Liver (tissue), 9 donors: ENCODE measurements around the gene FBXO48. TPM values are rescaled to one million over a fixed set of nuclear protein-coding genes. Genes with fewer than 3 reads are reported as not detected.

Experiments used
- DNase-seq: peaks from one replicate; pipeline ENCODE4 v3.0.0-alpha.2; 2017; ENCODE audit warnings: low spot score
- H3K27ac ChIP-seq, 2 donors: one replicate each; pipeline ENCODE4 v1.7.0; 2013; ENCODE audit warnings: inconsistent platforms in 2 of 2, low read length in 2 of 2, control low read depth in 1 of 2, low read depth in 1 of 2, mild to moderate bottlenecking in 1 of 2
- H3K27me3 ChIP-seq, 4 donors: one replicate each; pipeline versions ENCODE4 v1.6.1 to v1.7.0; 2013; ENCODE audit warnings: low read length in 3 of 4, inconsistent platforms in 1 of 4, mild to moderate bottlenecking in 1 of 4, moderate library complexity in 1 of 4; ENCODE audit not compliant: control insufficient read depth in 4 of 4, insufficient read depth in 4 of 4
- H3K36me3 ChIP-seq, 4 donors: one replicate each; pipeline versions ENCODE4 v1.6.1 to v1.7.0; 2013; ENCODE audit warnings: low read length in 3 of 4, mild to moderate bottlenecking in 3 of 4, low read depth in 1 of 4, moderate library complexity in 1 of 4; ENCODE audit not compliant: control insufficient read depth in 4 of 4, insufficient read depth in 3 of 4
- H3K4me1 ChIP-seq, 4 donors: one replicate each; pipeline versions ENCODE4 v1.6.1 to v1.7.0; 2013; ENCODE audit warnings: low read length in 3 of 4, mild to moderate bottlenecking in 3 of 4, moderate library complexity in 1 of 4; ENCODE audit not compliant: control insufficient read depth in 4 of 4, insufficient read depth in 4 of 4
- H3K4me3 ChIP-seq, 3 donors: one replicate each; pipeline versions ENCODE4 v1.6.1 to v1.7.0; 2013; ENCODE audit warnings: low read length in 3 of 3, control low read depth in 1 of 3, low read depth in 1 of 3, mild to moderate bottlenecking in 1 of 3
- H3K9ac ChIP-seq, 2 donors: one replicate each; pipeline ENCODE4 v1.7.0; 2013; ENCODE audit warnings: low read length in 2 of 2, mild to moderate bottlenecking in 2 of 2, moderate library complexity in 2 of 2, control low read depth in 1 of 2, low read depth in 1 of 2
- H3K9me3 ChIP-seq, 4 donors: one replicate each; pipeline versions ENCODE4 v1.6.1 to v1.7.0; 2013; ENCODE audit warnings: low read length in 3 of 4; ENCODE audit not compliant: control insufficient read depth in 4 of 4
- ATF3 ChIP-seq: IDR thresholded peaks from 2 replicates; pipeline ENCODE4 v1.6.1; 2016; ENCODE audit warnings: antibody characterized with exemption
- EGR1 ChIP-seq, 2 donors: IDR thresholded peaks; 2 replicates each; pipeline ENCODE4 v1.6.1; 2016 to 2018; ENCODE audit warnings: antibody characterized with exemption in 2 of 2, low read depth in 2 of 2
- FOXA1 ChIP-seq: IDR thresholded peaks from 2 replicates; pipeline ENCODE4 v1.6.1; 2016; ENCODE audit warnings: antibody characterized with exemption
- FOXA2 ChIP-seq: IDR thresholded peaks from 2 replicates; pipeline ENCODE4 v1.6.1; 2016; ENCODE audit warnings: antibody characterized with exemption
- HNF4A ChIP-seq, 2 donors: conservative IDR thresholded peaks; 2 replicates each; pipeline ENCODE4 v1.6.1; 2016; ENCODE audit warnings: antibody characterized with exemption in 2 of 2, mild to moderate bottlenecking in 2 of 2
- HNF4G ChIP-seq: IDR thresholded peaks from 2 replicates; pipeline ENCODE4 v1.6.1; 2016; ENCODE audit warnings: antibody characterized with exemption
- JUND ChIP-seq, 2 donors: IDR thresholded peaks; 2 replicates each; pipeline ENCODE4 v1.6.1; 2016; ENCODE audit warnings: antibody characterized with exemption in 2 of 2
- NR2F2 ChIP-seq: IDR thresholded peaks from 2 replicates; pipeline ENCODE4 v1.6.1; 2016; ENCODE audit warnings: antibody characterized with exemption
- RAD21 ChIP-seq, 2 donors: IDR thresholded peaks; 2 replicates each; pipeline ENCODE4 v1.6.1; 2016; ENCODE audit warnings: antibody characterized with exemption in 2 of 2, mild to moderate bottlenecking in 2 of 2
- RXRA ChIP-seq, 2 donors: IDR thresholded peaks; 2 replicates each; pipeline ENCODE4 v1.6.1; 2017 to 2018; ENCODE audit warnings: antibody characterized with exemption in 2 of 2, mild to moderate bottlenecking in 1 of 2
- SP1 ChIP-seq: IDR thresholded peaks from 2 replicates; pipeline ENCODE4 v1.6.1; 2018; ENCODE audit warnings: antibody characterized with exemption, mild to moderate bottlenecking
- TAF1 ChIP-seq: conservative IDR thresholded peaks from 2 replicates; pipeline ENCODE4 v1.6.1; 2016; ENCODE audit warnings: antibody characterized with exemption, mild to moderate bottlenecking
- YY1 ChIP-seq: IDR thresholded peaks from 2 replicates; pipeline ENCODE4 v1.6.1; 2016; ENCODE audit warnings: antibody characterized with exemption, mild to moderate bottlenecking
- ZBTB33 ChIP-seq: IDR thresholded peaks from 2 replicates; pipeline ENCODE4 v1.6.1; 2016; ENCODE audit warnings: antibody characterized with exemption
- WGBS: extraction: QIAGEN DNeasy Blood & Tissue Kit; methylation state at CpG from one replicate; pipeline ENCODE4 v1.1.7; 2013; 5-methylcytosine and 5-hydroxymethylcytosine counted together
- polyA plus RNA-seq, 2 donors: library from polyadenylated mRNA; stranded (reverse) in 1 of 2; unstranded in 1 of 2; fragments of 200-250 nt in 1 of 2; fragments of >200 nt in 1 of 2; fragmentation: Nextera tagmentation in 1 of 2; extraction: Ambion mirVana in 1 of 2; gene quantifications; one replicate each; pipeline versions ENCODE4 v1.2.1 to v1.2.3, GENCODE V29; 2013 to 2015
- total RNA-seq, 2 donors: library from RNA; depleted of rRNA; stranded (reverse); fragments of >200 nt; gene quantifications; one replicate each; pipeline ENCODE4 v1.2.3, GENCODE V29; 2014
- TF ChIP-seq, protein P1 (sequence below): IDR thresholded peaks from 2 replicates; pipeline ENCODE4 v1.6.1; 2016; ENCODE audit warnings: antibody characterized with exemption, mild to moderate bottlenecking
- TF ChIP-seq, protein P2 (sequence below): IDR thresholded peaks from 2 replicates; pipeline ENCODE4 v1.6.1; 2016; ENCODE audit warnings: antibody characterized with exemption
- TF ChIP-seq, protein P3 (sequence below): fragments of 150-350 bp; IDR thresholded peaks from 2 replicates; pipeline ENCODE4 v1.5.1; 2017; ENCODE audit warnings: improper control_type of control experiment, low read depth, low read length; ENCODE audit not compliant: missing input control
- donor health status: healthy.
- donor health status: healthy.
- donor health status: healthy.
- donor health status: healthy.
- donor health status: healthy.

FBXO48 gene
- total and polyA plus RNA-seq, 4 donors, result 0.45 to 1.0 (median 0.75) TPM

DNA sequence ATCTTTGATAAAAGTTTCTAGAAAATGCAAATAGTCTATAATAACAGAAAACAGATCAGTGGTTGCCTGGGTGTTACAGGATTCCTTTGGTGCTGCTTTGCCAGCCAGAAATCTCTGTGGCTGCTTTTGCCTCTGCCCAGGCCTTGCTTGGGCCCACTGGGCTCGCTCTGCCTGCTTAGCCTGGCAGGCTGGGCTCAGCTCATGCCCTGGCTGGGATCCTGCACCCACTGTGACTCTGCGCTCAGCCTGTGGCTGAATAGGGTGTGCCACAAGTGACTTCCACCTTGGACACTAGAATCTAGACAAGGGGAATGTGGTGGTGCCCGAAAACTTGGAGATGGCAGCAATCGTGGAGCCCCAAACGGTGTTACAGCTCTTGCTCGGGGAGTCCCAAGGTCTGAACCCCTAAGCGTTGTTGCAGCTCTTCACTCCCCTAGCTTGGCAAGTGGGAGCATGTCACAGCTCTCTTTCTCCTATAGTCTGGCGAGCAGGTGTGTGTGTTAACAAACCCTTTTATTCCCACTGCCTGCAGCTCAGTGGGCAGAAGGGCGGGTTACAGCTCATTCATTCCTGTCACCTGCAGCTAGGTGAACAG lies 50.9 kb downstream of the FBXO48 start:
- H3K9me3 ChIP-seq, result no peaks in the 10 kb centered on the region
- no peak overlapping the region for H3K4me3 ChIP-seq
- DNase-seq, result no peak
- no peak for TF ChIP-seq HNF4G
- no peak for TF ChIP-seq SP1
- TF ChIP-seq, protein P1, sequence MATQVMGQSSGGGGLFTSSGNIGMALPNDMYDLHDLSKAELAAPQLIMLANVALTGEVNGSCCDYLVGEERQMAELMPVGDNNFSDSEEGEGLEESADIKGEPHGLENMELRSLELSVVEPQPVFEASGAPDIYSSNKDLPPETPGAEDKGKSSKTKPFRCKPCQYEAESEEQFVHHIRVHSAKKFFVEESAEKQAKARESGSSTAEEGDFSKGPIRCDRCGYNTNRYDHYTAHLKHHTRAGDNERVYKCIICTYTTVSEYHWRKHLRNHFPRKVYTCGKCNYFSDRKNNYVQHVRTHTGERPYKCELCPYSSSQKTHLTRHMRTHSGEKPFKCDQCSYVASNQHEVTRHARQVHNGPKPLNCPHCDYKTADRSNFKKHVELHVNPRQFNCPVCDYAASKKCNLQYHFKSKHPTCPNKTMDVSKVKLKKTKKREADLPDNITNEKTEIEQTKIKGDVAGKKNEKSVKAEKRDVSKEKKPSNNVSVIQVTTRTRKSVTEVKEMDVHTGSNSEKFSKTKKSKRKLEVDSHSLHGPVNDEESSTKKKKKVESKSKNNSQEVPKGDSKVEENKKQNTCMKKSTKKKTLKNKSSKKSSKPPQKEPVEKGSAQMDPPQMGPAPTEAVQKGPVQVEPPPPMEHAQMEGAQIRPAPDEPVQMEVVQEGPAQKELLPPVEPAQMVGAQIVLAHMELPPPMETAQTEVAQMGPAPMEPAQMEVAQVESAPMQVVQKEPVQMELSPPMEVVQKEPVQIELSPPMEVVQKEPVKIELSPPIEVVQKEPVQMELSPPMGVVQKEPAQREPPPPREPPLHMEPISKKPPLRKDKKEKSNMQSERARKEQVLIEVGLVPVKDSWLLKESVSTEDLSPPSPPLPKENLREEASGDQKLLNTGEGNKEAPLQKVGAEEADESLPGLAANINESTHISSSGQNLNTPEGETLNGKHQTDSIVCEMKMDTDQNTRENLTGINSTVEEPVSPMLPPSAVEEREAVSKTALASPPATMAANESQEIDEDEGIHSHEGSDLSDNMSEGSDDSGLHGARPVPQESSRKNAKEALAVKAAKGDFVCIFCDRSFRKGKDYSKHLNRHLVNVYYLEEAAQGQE, result no peak
- no peak overlapping the region for H3K9ac ChIP-seq
- no peaks in the 10 kb centered on the region for H3K4me1 ChIP-seq
- H3K36me3 ChIP-seq, result no peaks in the 10 kb centered on the region
- H3K27me3 ChIP-seq, result no peaks in the 10 kb centered on the region
- H3K27ac ChIP-seq, result no peak overlapping the region
- 95% methylated on average over 9 of the region's 9 CpGs for WGBS

- Histone ChIP-seq H3K27me3 (no peaks in the 10 kb centered on the region), H3K9me3 (no peaks in the 10 kb centered on the region), H3K4me3 (no peak overlapping the region), H3K36me3 (no peaks in the 10 kb centered on the region), H3K27ac (no peak overlapping the region), H3K9ac (no peak overlapping the region), H3K4me1 (no peaks in the 10 kb centered on the region)
- no peak for TF ChIP-seq TAF1
- no peak for TF ChIP-seq NR2F2
- no peak for TF ChIP-seq ZBTB33
- TF ChIP-seq JUND (IDR thresholded peaks at IDR 0.05), result no peak
- TF ChIP-seq SP1, result no peak
- TF ChIP-seq EGR1 (IDR thresholded peaks at IDR 0.05; ENCODE audit: low read depth in 2 of 2), result no peak
- TF ChIP-seq ATF3, result no peak
- TF ChIP-seq, protein P2, sequence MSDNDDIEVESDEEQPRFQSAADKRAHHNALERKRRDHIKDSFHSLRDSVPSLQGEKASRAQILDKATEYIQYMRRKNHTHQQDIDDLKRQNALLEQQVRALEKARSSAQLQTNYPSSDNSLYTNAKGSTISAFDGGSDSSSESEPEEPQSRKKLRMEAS, result no peak
- no peak for TF ChIP-seq RXRA (IDR thresholded peaks at IDR 0.05)
- no peak for TF ChIP-seq RAD21 (IDR thresholded peaks at IDR 0.05)
- no peak for TF ChIP-seq FOXA1
- TF ChIP-seq HNF4G, result no peak
- TF ChIP-seq HNF4A (conservative IDR thresholded peaks at IDR 0.05), result no peak
- TF ChIP-seq, protein P3, sequence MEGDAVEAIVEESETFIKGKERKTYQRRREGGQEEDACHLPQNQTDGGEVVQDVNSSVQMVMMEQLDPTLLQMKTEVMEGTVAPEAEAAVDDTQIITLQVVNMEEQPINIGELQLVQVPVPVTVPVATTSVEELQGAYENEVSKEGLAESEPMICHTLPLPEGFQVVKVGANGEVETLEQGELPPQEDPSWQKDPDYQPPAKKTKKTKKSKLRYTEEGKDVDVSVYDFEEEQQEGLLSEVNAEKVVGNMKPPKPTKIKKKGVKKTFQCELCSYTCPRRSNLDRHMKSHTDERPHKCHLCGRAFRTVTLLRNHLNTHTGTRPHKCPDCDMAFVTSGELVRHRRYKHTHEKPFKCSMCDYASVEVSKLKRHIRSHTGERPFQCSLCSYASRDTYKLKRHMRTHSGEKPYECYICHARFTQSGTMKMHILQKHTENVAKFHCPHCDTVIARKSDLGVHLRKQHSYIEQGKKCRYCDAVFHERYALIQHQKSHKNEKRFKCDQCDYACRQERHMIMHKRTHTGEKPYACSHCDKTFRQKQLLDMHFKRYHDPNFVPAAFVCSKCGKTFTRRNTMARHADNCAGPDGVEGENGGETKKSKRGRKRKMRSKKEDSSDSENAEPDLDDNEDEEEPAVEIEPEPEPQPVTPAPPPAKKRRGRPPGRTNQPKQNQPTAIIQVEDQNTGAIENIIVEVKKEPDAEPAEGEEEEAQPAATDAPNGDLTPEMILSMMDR, result no peak
- TF ChIP-seq, protein P1, result no peak
- TF ChIP-seq FOXA2, result no peak
- no peak for TF ChIP-seq YY1
- no peak for DNase-seq
These were observed 51.6 kb downstream of the FBXO48 start for GRCh38 chr2:68415521-68415920.
